B cell (primary cell): ENCODE data around the gene HAUS3.

Experiments used
- EZH2 ChIP-seq: IDR thresholded peaks from 2 replicates; pipeline ENCODE4 v1.6.1; 2012; ENCODE audit warnings: borderline replicate concordance, low read depth, mild to moderate bottlenecking, moderate library complexity, low read length; ENCODE audit not compliant: insufficient read depth, poor library complexity, severe bottlenecking
- TF ChIP-seq, protein P1 (sequence below): fragments of 200-600 bp; IDR thresholded peaks from one replicate; pipeline ENCODE4 v1.8.0; 2022; ENCODE audit warnings: antibody characterized with exemption, mild to moderate bottlenecking

DNA sequence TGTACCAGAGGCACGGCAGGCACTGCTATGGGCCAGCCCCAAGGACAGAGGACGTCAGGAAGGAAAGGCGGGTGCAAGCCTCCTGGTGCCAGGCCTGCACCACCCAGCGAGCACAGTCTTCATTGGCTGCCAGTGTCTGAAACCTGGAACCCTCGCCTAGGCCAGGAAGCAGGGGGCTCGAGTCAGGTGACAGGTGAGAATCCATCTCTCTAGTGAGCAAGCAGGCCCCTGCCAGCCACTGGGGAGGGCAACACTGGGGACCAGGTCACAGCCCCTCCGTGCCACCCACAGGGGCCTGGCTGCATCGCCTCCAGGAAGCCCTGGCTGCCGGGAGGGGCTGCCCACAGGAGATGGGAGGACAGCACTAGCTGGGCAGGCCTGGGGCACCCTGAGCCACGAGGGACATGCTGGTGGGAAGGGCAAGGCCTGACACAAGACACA is 6.9 kb upstream of the HAUS3 start:
- TF ChIP-seq, protein P1, sequence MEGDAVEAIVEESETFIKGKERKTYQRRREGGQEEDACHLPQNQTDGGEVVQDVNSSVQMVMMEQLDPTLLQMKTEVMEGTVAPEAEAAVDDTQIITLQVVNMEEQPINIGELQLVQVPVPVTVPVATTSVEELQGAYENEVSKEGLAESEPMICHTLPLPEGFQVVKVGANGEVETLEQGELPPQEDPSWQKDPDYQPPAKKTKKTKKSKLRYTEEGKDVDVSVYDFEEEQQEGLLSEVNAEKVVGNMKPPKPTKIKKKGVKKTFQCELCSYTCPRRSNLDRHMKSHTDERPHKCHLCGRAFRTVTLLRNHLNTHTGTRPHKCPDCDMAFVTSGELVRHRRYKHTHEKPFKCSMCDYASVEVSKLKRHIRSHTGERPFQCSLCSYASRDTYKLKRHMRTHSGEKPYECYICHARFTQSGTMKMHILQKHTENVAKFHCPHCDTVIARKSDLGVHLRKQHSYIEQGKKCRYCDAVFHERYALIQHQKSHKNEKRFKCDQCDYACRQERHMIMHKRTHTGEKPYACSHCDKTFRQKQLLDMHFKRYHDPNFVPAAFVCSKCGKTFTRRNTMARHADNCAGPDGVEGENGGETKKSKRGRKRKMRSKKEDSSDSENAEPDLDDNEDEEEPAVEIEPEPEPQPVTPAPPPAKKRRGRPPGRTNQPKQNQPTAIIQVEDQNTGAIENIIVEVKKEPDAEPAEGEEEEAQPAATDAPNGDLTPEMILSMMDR: no peak
- TF ChIP-seq EZH2: no peak
